Astrocyte of the cerebellum (primary cell): ENCODE results near the gene RABAC1.

Source experiments
- DNase-seq: peaks from one replicate; pipeline ENCODE4 v3.0.0-alpha.2; 2011; ENCODE audit warnings: low read depth
- H3K4me3 ChIP-seq: 2 replicates; pipeline ENCODE4 v1.5.1; 2011; ENCODE audit warnings: mild to moderate bottlenecking, low read depth, low read length, moderate library complexity
- CTCF ChIP-seq: IDR thresholded peaks from 2 replicates; pipeline ENCODE4 v1.5.1; 2012; ENCODE audit warnings: low read length, low read depth, moderate library complexity, mild to moderate bottlenecking; ENCODE audit errors: missing control alignments
- in situ Hi-C: cut with HindIII; loops from 2 replicates; pipeline ENCODE4 v1.10.0; 2017; ENCODE audit warnings: low sequenced_read_pairs

RABAC1 gene

GRCh38 chr19:41971363-41971762, 12.2 kb upstream of the RABAC1 start:
- no peak for DNase-seq
- no peak overlapping the region for H3K4me3 ChIP-seq
- TF ChIP-seq CTCF, result no peak
- in situ Hi-C loops, result no loop called here

- no peak for TF ChIP-seq CTCF
- DNase-seq, result no peak
- in situ Hi-C loops, result no loop called here
- no peak overlapping the region for H3K4me3 ChIP-seq
These were observed 10.8 kb upstream of the RABAC1 start for GRCh38 chr19:41969772-41970458.

GRCh38 chr19:41968751-41969595, 9.9 kb upstream of the RABAC1 start:
- DNase-seq, result no peak
- no peak overlapping the region for H3K4me3 ChIP-seq
- TF ChIP-seq CTCF, result no peak
- in situ Hi-C loops, result no loop called here

GRCh38 chr19:41967054-41967783, 8.1 kb upstream of the RABAC1 start:
- no peak overlapping the region for H3K4me3 ChIP-seq
- in situ Hi-C loops, result no loop called here
- TF ChIP-seq CTCF, result no peak
- DNase-seq, result no peak

- in situ Hi-C loops, result no loop called here
- TF ChIP-seq CTCF, result no peak
- H3K4me3 ChIP-seq, result no peak overlapping the region
- no peak for DNase-seq
These were observed 6.0 kb upstream of the RABAC1 start for GRCh38 chr19:41965106-41965505.

GRCh38 chr19:41960973-41961372, 1.9 kb upstream of the RABAC1 start:
- no peak overlapping the region for H3K4me3 ChIP-seq
- no peak for DNase-seq
- in situ Hi-C loops, result no loop called here
- TF ChIP-seq CTCF, result no peak
